ENCODE results near the gene GNAI3. TPM values are rescaled to one million over a fixed set of nuclear protein-coding genes. Genes with fewer than 3 reads are reported as not detected.

Gene GNAI3
- total RNA-seq, 4 donors from 2014 or later = 5.1 to 7.2 (median 6.0) TPM

GRCh38 chr1:109547463-109548320 lies 723 bp upstream of the GNAI3 start:
- Histone ChIP-seq H3K27me3 (no peaks in the 10 kb centered on the region), H3K36me3 (no peaks in the 10 kb centered on the region), H3K27ac (peak overlapping the region; percentile 67 to 92 (median 92)), H3K4me3 (replicated peaks in 1 of 3) (peak overlapping the region; percentile 67 to 98 (median 89)), H3K4me1 (peaks cover 28 to 29% of the 10 kb centered on the region in 2 donors), H3K9me3 (no peaks in the 10 kb centered on the region)
- TF ChIP-seq CTCF (IDR thresholded peaks at IDR 0.05) (peak in 1 of 6 experiments; percentile 6), POLR2A (IDR thresholded peaks at IDR 0.05) (no peak)
- 11 to 12% methylated on average over 20 to 22 of the region's 22 CpGs for WGBS, 2 donors
- peak; percentile 35 to 41 for DNase-seq
- intact Hi-C loops (cut with DNase I) = loop anchor here (5.0 to 10.0 kb wide), 2 partner anchors 85 to 437 kb away; partner anchors contain the start of gene AHCYL1

DNA sequence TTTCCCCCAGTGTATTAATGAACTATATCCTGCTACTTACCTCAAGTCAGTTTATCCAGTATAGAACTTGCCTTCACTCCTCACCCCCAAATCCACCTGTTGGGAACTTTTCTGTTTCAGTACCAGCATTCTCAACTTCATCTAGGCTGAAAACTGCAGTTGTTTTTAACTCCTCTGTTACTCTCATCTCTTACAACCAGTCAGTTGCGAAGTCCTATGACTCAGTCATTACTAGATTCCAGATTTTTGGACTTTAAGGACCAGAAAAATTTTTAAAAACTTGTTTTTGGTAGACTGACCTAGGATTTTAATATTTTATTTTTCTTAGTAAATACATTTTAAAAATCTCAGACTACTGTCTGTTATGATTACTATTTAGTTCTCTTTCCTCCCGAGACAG lies 8.1 kb downstream of the GNAI3 start:
- Histone ChIP-seq H3K4me1 (peaks cover 7 to 16% of the 10 kb centered on the region in 2 donors), H3K27me3 (no peaks in the 10 kb centered on the region), H3K4me3 (replicated peaks in 1 of 3) (no peak overlapping the region), H3K9me3 (no peaks in the 10 kb centered on the region), H3K27ac (no peak overlapping the region), H3K36me3 (no peaks in the 10 kb centered on the region)
- WGBS, 2 donors = 94 to 97% methylated on average over 2 of the region's 2 CpGs
- no peak for DNase-seq
- intact Hi-C loops (cut with DNase I) = no loop called here
- TF ChIP-seq POLR2A (IDR thresholded peaks at IDR 0.05) = no peak
- no peak for TF ChIP-seq CTCF (IDR thresholded peaks at IDR 0.05)

- TF ChIP-seq CTCF (IDR thresholded peaks at IDR 0.05) = no peak
- TF ChIP-seq POLR2A (IDR thresholded peaks at IDR 0.05) = no peak
- peaks cover 7 to 16% of the 10 kb centered on the region in 2 donors for H3K4me1 ChIP-seq
- intact Hi-C loops (cut with DNase I) = no loop called here
- no peaks in the 10 kb centered on the region for H3K9me3 ChIP-seq
- H3K27ac ChIP-seq = no peak overlapping the region
- H3K27me3 ChIP-seq = no peaks in the 10 kb centered on the region
- 74 to 86% methylated on average over 5 of the region's 5 CpGs for WGBS, 2 donors
- no peak for DNase-seq
- H3K36me3 ChIP-seq = no peaks in the 10 kb centered on the region
- H3K4me3 ChIP-seq (replicated peaks in 1 of 3) = no peak overlapping the region
Measured at GRCh38 chr1:109557520-109557919, 9.1 kb downstream of the GNAI3 start.

DNA sequence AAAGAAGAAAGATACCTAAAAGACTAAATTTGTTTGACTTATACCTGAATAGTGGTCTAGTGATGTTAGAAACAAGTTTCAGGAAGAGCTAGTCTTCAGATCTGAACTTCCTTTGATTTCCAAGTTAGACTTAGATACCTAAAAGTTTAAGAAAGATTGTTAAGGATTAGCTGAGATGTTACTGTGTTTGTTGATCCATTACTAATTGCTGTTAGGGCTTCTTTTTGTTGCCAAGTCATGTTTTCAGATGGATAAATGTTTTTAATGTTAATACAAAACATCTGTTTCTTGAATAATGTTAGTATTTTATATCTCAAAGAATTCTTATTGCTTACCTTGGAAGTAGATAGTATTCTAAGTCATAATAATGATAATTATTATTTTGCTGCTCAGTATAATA lies 11.6 kb downstream of the GNAI3 start:
- Histone ChIP-seq H3K27me3 (no peaks in the 10 kb centered on the region), H3K36me3 (no peaks in the 10 kb centered on the region), H3K27ac (no peak overlapping the region), H3K4me1 (peaks cover 7 to 32% of the 10 kb centered on the region in 2 donors), H3K9me3 (no peaks in the 10 kb centered on the region), H3K4me3 (replicated peaks in 1 of 3) (no peak overlapping the region)
- intact Hi-C loops (cut with DNase I) = no loop called here
- no peak for DNase-seq
- TF ChIP-seq CTCF (IDR thresholded peaks at IDR 0.05) (no peak), POLR2A (IDR thresholded peaks at IDR 0.05) (no peak)

GRCh38 chr1:109564194-109564878 lies 15.9 kb downstream of the GNAI3 start:
- Histone ChIP-seq H3K27me3 (no peaks in the 10 kb centered on the region), H3K4me1 (peaks cover 0 to 17% of the 10 kb centered on the region in 2 donors), H3K27ac (no peak overlapping the region), H3K9me3 (no peaks in the 10 kb centered on the region), H3K36me3 (no peaks in the 10 kb centered on the region), H3K4me3 (replicated peaks in 1 of 3) (no peak overlapping the region)
- no peak for TF ChIP-seq CTCF (IDR thresholded peaks at IDR 0.05)
- no peak for TF ChIP-seq POLR2A (IDR thresholded peaks at IDR 0.05)
- intact Hi-C loops (cut with DNase I) = no loop called here
- no peak for DNase-seq
- WGBS, 2 donors = 75 to 78% methylated on average over 7 of the region's 7 CpGs

Data from thyroid gland (tissue), 4 donors.